Progenitor cell of endocrine pancreas (in vitro differentiated cells): ENCODE data around the gene NT5M. TPM values are rescaled to one million over a fixed set of nuclear protein-coding genes. Genes with fewer than 3 reads are reported as not detected.

Experiments
- DNase-seq: peaks from one replicate; pipeline ENCODE4 v3.0.0; 2021; ENCODE audit warnings: low spot score; ENCODE audit not compliant: unreplicated experiment
- H3K27ac Mint-ChIP-seq: 2 replicates; pipeline ENCODE4 v1.8.0; 2021; ENCODE audit warnings: mild to moderate bottlenecking, moderate library complexity, mixed read lengths
- H3K27me3 Mint-ChIP-seq: 2 replicates; pipeline ENCODE4 v1.8.0; 2021; ENCODE audit warnings: mixed read lengths
- H3K36me3 Mint-ChIP-seq: 2 replicates; pipeline ENCODE4 v1.8.0; 2022; ENCODE audit warnings: mixed read lengths; ENCODE audit not compliant: insufficient read depth
- H3K4me1 Mint-ChIP-seq: 2 replicates; pipeline ENCODE4 v1.8.0; 2021; ENCODE audit warnings: low read depth, mixed read lengths
- H3K4me3 Mint-ChIP-seq: 2 replicates; pipeline ENCODE4 v1.8.0; 2021; ENCODE audit warnings: low read depth, mild to moderate bottlenecking, moderate library complexity, mixed read lengths
- H3K9me3 Mint-ChIP-seq: 2 replicates; pipeline ENCODE4 v1.8.0; 2021; ENCODE audit warnings: low read depth, mixed read lengths
- total RNA-seq: library from RNA; stranded (reverse); gene quantifications from 2 replicates; pipeline ENCODE4 v1.2.1, GENCODE V29; 2021
- TF ChIP-seq, protein P1 (sequence below): fragments of 200-600 bp; sonication (generic); IDR thresholded peaks from one replicate; pipeline ENCODE4 v1.5.0; 2021; ENCODE audit warnings: antibody characterized with exemption, mild to moderate bottlenecking; ENCODE audit not compliant: unreplicated experiment

NT5M gene
- total RNA-seq, 1 donor from 2014 or later, result 2.4 TPM

DNA sequence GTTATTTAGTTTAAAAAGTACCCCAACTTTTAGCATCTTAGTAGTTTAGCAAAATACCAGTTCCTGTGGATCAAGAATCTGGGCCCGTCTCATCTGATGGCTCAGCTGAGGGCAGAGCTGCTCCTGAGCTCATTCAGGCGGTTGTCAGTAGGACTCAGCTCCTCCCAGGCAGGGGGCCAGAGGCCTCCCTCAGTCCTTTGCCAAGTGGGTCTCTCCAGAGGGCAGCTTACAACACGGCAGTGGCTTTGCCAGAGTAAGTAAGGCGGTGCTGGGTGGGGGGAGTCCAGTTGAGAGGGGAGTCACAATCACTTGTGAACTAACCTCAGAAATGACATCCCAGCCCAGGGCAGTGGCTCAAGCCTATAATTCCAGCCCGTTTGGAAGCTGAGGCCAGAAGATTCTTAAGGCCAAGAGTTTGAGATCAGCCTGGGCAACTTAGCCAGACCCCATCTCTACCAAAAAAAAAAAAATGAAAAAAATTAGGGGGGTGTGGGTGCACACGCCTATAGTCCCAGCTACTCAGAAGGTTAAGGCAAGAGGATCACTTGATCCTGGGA lies 92.2 kb downstream of the NT5M start:
- TF ChIP-seq, protein P1, sequence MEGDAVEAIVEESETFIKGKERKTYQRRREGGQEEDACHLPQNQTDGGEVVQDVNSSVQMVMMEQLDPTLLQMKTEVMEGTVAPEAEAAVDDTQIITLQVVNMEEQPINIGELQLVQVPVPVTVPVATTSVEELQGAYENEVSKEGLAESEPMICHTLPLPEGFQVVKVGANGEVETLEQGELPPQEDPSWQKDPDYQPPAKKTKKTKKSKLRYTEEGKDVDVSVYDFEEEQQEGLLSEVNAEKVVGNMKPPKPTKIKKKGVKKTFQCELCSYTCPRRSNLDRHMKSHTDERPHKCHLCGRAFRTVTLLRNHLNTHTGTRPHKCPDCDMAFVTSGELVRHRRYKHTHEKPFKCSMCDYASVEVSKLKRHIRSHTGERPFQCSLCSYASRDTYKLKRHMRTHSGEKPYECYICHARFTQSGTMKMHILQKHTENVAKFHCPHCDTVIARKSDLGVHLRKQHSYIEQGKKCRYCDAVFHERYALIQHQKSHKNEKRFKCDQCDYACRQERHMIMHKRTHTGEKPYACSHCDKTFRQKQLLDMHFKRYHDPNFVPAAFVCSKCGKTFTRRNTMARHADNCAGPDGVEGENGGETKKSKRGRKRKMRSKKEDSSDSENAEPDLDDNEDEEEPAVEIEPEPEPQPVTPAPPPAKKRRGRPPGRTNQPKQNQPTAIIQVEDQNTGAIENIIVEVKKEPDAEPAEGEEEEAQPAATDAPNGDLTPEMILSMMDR, result no peak
- no peak overlapping the region for H3K4me3 Mint-ChIP-seq
- no peaks in the 10 kb centered on the region for H3K9me3 Mint-ChIP-seq
- H3K4me1 Mint-ChIP-seq, result no peaks in the 10 kb centered on the region
- no peak for DNase-seq
- H3K36me3 Mint-ChIP-seq, result no peaks in the 10 kb centered on the region
- H3K27ac Mint-ChIP-seq, result no peak overlapping the region
- H3K27me3 Mint-ChIP-seq, result peaks cover 14% of the 10 kb centered on the region

DNA sequence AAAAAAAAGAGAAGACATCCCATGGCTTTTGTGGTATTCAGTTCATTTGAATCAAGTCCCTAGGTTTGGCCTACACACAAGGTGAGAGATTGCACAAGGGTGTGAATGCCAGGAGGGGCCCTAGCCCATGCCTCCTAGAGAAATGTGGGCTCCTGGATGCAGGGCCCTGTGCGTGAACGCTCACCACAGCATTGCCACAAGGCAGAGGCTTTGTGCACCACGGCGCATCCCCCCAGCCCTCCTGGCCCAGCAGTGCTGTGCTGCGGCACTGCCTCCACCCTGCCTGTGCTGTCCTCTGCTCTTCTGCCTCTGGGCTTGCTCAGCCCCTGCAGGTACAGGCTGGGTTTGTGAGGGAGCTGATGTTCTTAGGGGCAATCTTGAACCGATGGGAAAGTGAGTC lies 92.7 kb downstream of the NT5M start:
- H3K4me3 Mint-ChIP-seq, result no peak overlapping the region
- no peak for DNase-seq
- H3K27ac Mint-ChIP-seq, result no peak overlapping the region
- H3K4me1 Mint-ChIP-seq, result no peaks in the 10 kb centered on the region
- peaks cover 19% of the 10 kb centered on the region for H3K27me3 Mint-ChIP-seq
- TF ChIP-seq, protein P1, result no peak
- H3K9me3 Mint-ChIP-seq, result no peaks in the 10 kb centered on the region
- H3K36me3 Mint-ChIP-seq, result no peaks in the 10 kb centered on the region

Other genes with a start within 250 kb of the NT5M start
- gene PLD6, start 97.0 kb upstream of the NT5M start, total RNA-seq, result 1.00 and 1.2 TPM in 2 replicates
- gene FLCN, start 66.2 kb upstream of the NT5M start, total RNA-seq, result 58.4 and 58.7 TPM in 2 replicates
- 61.5 and 63.6 TPM in 2 replicates for gene COPS3, start 22.1 kb upstream of the NT5M start, total RNA-seq
- gene MED9, start 173.6 kb downstream of the NT5M start, total RNA-seq, result 17.0 and 17.7 TPM in 2 replicates
- gene RASD1, start 193.0 kb downstream of the NT5M start, total RNA-seq, result 4.6 and 5.6 TPM in 2 replicates